Measurements from ENCODE around the gene SORL1.

DNA sequence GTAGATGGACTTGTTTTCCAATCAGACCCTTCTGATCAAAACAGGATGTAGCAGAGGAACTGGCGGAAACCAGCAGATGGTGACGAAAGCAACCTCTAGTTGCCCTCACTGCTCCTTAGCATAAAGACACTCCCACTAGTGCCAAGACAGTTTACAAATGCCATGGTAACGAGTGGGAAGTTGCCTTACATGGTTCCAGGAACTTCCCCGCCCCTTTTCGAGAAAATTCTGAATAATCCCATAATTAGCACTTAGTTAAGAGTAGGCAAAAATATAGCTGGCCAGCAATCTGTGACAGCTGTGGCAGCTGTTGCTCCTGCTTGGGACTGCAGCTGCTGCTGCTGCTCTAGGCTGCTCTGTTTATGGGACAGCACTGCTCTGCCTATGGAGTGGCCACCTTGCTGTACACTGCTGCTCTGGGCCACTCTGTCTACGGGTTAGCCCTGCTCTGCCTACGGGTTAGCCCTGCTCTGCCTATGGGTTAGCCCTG lies 33.4 kb upstream of the SORL1 start:
- TF ChIP-seq, protein P1, sequence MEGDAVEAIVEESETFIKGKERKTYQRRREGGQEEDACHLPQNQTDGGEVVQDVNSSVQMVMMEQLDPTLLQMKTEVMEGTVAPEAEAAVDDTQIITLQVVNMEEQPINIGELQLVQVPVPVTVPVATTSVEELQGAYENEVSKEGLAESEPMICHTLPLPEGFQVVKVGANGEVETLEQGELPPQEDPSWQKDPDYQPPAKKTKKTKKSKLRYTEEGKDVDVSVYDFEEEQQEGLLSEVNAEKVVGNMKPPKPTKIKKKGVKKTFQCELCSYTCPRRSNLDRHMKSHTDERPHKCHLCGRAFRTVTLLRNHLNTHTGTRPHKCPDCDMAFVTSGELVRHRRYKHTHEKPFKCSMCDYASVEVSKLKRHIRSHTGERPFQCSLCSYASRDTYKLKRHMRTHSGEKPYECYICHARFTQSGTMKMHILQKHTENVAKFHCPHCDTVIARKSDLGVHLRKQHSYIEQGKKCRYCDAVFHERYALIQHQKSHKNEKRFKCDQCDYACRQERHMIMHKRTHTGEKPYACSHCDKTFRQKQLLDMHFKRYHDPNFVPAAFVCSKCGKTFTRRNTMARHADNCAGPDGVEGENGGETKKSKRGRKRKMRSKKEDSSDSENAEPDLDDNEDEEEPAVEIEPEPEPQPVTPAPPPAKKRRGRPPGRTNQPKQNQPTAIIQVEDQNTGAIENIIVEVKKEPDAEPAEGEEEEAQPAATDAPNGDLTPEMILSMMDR (conservative IDR thresholded peaks at IDR 0.05 in 1 of 2, IDR thresholded peaks at IDR 0.05 in 1 of 2; ENCODE audit: extremely low read depth in 1 of 2, insufficient read depth in 1 of 2, low read depth in 1 of 2, low read length in 2 of 2): no peak
- no peak for TF ChIP-seq EZH2 (IDR thresholded peaks at IDR 0.05; ENCODE audit: borderline replicate concordance, low read length)
